ENCODE data around the gene ZBTB18.

ZBTB18 gene

GRCh38 chr1:244054924-244055263 is 3.8 kb downstream of the ZBTB18 start:
- no peak for DNase-seq
- in situ Hi-C loops (cut with MboI; ENCODE audit: low pct_unique_long_range_greater_than_20kb, low sequenced_read_pairs) = no loop called here

- in situ Hi-C loops (cut with MboI; ENCODE audit: low pct_unique_long_range_greater_than_20kb, low sequenced_read_pairs) = no loop called here
These were observed 5.5 kb downstream of the ZBTB18 start for GRCh38 chr1:244056577-244056976.

GRCh38 chr1:244057474-244058385 is 6.6 kb downstream of the ZBTB18 start:
- no peak for DNase-seq
- in situ Hi-C loops (cut with MboI; ENCODE audit: low pct_unique_long_range_greater_than_20kb, low sequenced_read_pairs) = no loop called here

More at GRCh38 chr1:244056577-244056976, 5.5 kb downstream of the ZBTB18 start:
- no peak for DNase-seq

- DNase-seq = no peak
- in situ Hi-C loops (cut with MboI; ENCODE audit: low pct_unique_long_range_greater_than_20kb, low sequenced_read_pairs) = no loop called here
These were observed 9.0 kb downstream of the ZBTB18 start for GRCh38 chr1:244060117-244060516.

- no peak for DNase-seq
- in situ Hi-C loops (cut with MboI; ENCODE audit: low pct_unique_long_range_greater_than_20kb, low sequenced_read_pairs) = no loop called here
These were observed 9.6 kb downstream of the ZBTB18 start for GRCh38 chr1:244060686-244061085.

- in situ Hi-C loops (cut with MboI; ENCODE audit: low pct_unique_long_range_greater_than_20kb, low sequenced_read_pairs) = no loop called here
- DNase-seq = no peak
These were observed 11.2 kb downstream of the ZBTB18 start for GRCh38 chr1:244062156-244062725.

- DNase-seq = no peak
- in situ Hi-C loops (cut with MboI; ENCODE audit: low pct_unique_long_range_greater_than_20kb, low sequenced_read_pairs) = no loop called here
These were observed 12.4 kb downstream of the ZBTB18 start for GRCh38 chr1:244063498-244063897.

GRCh38 chr1:244064621-244065020 is 13.5 kb downstream of the ZBTB18 start:
- in situ Hi-C loops (cut with MboI; ENCODE audit: low pct_unique_long_range_greater_than_20kb, low sequenced_read_pairs) = no loop called here
- DNase-seq = no peak

- in situ Hi-C loops (cut with MboI; ENCODE audit: low pct_unique_long_range_greater_than_20kb, low sequenced_read_pairs) = no loop called here
- DNase-seq = no peak
These were observed 14.1 kb downstream of the ZBTB18 start for GRCh38 chr1:244065063-244065793.

GRCh38 chr1:244065960-244066388 is 14.9 kb downstream of the ZBTB18 start:
- no peak for DNase-seq
- in situ Hi-C loops (cut with MboI; ENCODE audit: low pct_unique_long_range_greater_than_20kb, low sequenced_read_pairs) = no loop called here

GRCh38 chr1:244066954-244067716 is 16.1 kb downstream of the ZBTB18 start:
- in situ Hi-C loops (cut with MboI; ENCODE audit: low pct_unique_long_range_greater_than_20kb, low sequenced_read_pairs) = no loop called here
- no peak for DNase-seq

GRCh38 chr1:244067893-244068292 is 16.8 kb downstream of the ZBTB18 start:
- in situ Hi-C loops (cut with MboI; ENCODE audit: low pct_unique_long_range_greater_than_20kb, low sequenced_read_pairs) = no loop called here
- DNase-seq = no peak

GRCh38 chr1:244068567-244068966 is 17.5 kb downstream of the ZBTB18 start:
- no peak for DNase-seq
- in situ Hi-C loops (cut with MboI; ENCODE audit: low pct_unique_long_range_greater_than_20kb, low sequenced_read_pairs) = no loop called here

GRCh38 chr1:244069326-244069898 is 18.3 kb downstream of the ZBTB18 start:
- in situ Hi-C loops (cut with MboI; ENCODE audit: low pct_unique_long_range_greater_than_20kb, low sequenced_read_pairs) = no loop called here

GRCh38 chr1:244074559-244075171 is 23.6 kb downstream of the ZBTB18 start:
- in situ Hi-C loops (cut with MboI; ENCODE audit: low pct_unique_long_range_greater_than_20kb, low sequenced_read_pairs) = no loop called here
- no peak for DNase-seq

More at GRCh38 chr1:244069326-244069898, 18.3 kb downstream of the ZBTB18 start:
- DNase-seq = no peak

GRCh38 chr1:244075247-244075722 is 24.2 kb downstream of the ZBTB18 start:
- in situ Hi-C loops (cut with MboI; ENCODE audit: low pct_unique_long_range_greater_than_20kb, low sequenced_read_pairs) = no loop called here
- no peak for DNase-seq

GRCh38 chr1:244076740-244077139 is 25.7 kb downstream of the ZBTB18 start:
- in situ Hi-C loops (cut with MboI; ENCODE audit: low pct_unique_long_range_greater_than_20kb, low sequenced_read_pairs) = no loop called here
- DNase-seq = no peak

- no peak for DNase-seq
- in situ Hi-C loops (cut with MboI; ENCODE audit: low pct_unique_long_range_greater_than_20kb, low sequenced_read_pairs) = no loop called here
These were observed 26.6 kb downstream of the ZBTB18 start for GRCh38 chr1:244077473-244078220.
